Measurements from ENCODE around the gene FBXW11. TPM values are rescaled to one million over a fixed set of nuclear protein-coding genes. Genes with fewer than 3 reads are reported as not detected.

FBXW11 gene
- total RNA-seq, 2 experiments from 2014 or later = 35.4 to 37.7 TPM

DNA sequence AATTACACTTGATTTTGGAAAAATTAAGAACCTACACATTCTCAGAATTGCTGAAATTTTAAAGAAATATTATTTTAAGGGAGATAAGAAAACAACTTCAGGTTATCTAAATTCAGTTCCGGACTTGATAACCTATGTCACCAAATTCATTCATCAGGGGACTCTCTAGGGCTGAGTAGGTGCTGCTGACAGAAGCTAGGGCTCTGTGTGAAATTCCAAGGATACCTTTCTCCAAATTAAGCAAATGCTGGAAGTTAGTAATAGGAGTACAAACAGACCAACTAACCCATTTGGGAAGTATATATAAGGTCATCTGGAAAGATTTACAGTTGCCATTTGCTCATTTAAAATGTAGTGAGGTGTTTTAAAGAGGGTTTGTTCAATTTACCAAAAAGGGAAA, 136.5 kb downstream of the FBXW11 start:
- H3K27ac Mint-ChIP-seq = no peak overlapping the region
- DNase-seq = no peak
- no peaks in the 10 kb centered on the region for H3K27me3 Mint-ChIP-seq
- H3K36me3 Mint-ChIP-seq = peaks cover 19% of the 10 kb centered on the region
- POLR2A ChIA-PET = no interaction called here
- no peak for ATAC-seq (ENCODE audit: low read depth)
- H3K4me1 Mint-ChIP-seq = peaks cover 4% of the 10 kb centered on the region
- H3K4me3 Mint-ChIP-seq = no peak overlapping the region
- no peaks in the 10 kb centered on the region for H3K9me3 Mint-ChIP-seq

DNA sequence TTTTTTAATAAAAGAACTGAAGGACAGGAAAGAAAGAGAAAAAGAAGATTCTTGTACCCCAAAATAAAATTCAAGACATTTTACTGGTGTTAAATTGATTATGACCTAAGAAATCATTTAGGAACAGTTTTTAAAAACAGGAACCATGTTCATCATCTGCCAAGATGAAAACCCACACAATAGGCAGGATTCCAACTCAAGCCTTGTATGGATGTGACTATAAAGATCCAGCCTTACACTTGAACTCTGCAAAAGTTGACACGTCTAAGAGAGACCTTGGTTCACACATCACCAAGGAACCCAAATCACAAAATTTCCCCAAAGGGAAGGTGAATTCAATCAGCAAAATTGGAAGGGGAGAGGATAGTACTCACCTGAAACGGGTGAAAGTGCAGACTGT, 138.2 kb downstream of the FBXW11 start:
- Mint-ChIP-seq H3K36me3 (peaks cover 18% of the 10 kb centered on the region), H3K9me3 (no peaks in the 10 kb centered on the region), H3K27me3 (no peaks in the 10 kb centered on the region), H3K4me3 (no peak overlapping the region), H3K27ac (no peak overlapping the region), H3K4me1 (peaks cover 4% of the 10 kb centered on the region)
- ATAC-seq (ENCODE audit: low read depth) = no peak
- no peak for DNase-seq
- POLR2A ChIA-PET = no interaction called here

DNA sequence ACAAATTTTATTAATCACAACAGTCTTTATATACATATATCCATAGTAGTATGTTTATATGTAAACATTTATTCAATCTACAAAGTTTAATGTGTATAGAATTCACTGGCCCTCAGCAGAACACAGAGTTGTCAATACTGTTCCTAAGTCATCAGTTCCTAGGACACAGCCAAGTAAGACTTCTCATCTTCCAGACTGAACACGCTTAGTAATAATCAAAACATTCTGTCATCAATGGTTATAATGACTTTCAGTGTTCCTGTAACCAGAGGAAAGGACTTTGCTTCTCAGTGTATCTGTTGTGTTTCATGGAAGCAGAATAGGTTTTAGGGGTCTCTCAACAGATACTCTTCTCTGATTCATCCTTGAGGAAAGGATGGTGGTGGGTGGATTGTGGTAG, 138.7 kb downstream of the FBXW11 start:
- no peak for DNase-seq
- ATAC-seq (ENCODE audit: low read depth) = no peak
- Mint-ChIP-seq H3K27ac (no peak overlapping the region), H3K9me3 (no peaks in the 10 kb centered on the region), H3K4me1 (peaks cover 4% of the 10 kb centered on the region), H3K27me3 (no peaks in the 10 kb centered on the region), H3K36me3 (peaks cover 18% of the 10 kb centered on the region), H3K4me3 (no peak overlapping the region)
- POLR2A ChIA-PET = no interaction called here

DNA sequence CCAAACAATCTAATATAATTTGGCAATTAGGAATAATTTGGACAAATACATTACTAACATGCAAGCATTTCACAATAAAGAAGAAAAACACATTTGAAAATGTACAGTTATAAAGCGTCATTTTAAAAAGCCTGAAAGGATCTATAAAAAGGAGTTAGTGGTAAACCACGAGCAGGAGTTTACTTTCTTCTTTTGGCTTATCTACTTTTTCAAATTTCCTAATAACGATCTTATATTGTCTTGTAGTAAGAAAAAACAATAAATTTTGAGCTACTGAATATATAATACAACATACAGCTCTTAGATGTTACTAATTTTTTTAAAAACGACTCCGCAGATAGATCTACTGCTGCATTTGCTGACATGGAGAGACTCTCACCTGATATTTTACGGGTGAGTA, 141.0 kb downstream of the FBXW11 start:
- POLR2A ChIA-PET = no interaction called here
- no peak overlapping the region for H3K4me3 Mint-ChIP-seq
- ATAC-seq (ENCODE audit: low read depth) (no peak), DNase-seq (no peak)
- H3K27me3 Mint-ChIP-seq = no peaks in the 10 kb centered on the region
- H3K4me1 Mint-ChIP-seq = peaks cover 4% of the 10 kb centered on the region
- H3K27ac Mint-ChIP-seq = no peak overlapping the region
- H3K36me3 Mint-ChIP-seq = peaks cover 13% of the 10 kb centered on the region
- H3K9me3 Mint-ChIP-seq = no peaks in the 10 kb centered on the region

DNA sequence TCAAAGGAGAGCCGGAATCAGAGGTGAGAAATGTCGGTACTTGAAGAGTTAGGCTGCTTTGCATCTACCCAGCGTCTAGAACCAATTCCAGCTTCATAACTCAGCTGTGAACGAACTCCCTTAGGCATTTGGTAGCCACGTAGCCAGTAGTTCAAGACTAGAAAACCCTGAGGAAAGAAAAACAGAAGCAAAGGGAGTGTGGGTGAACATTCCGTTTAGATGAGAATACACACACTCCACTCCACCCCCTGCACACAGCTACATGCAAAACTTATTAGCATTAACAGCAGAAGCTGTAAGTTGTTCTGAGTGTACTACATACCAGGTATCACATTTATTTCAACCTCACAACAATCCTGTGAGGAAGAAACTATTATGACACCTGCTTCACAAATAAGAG, 142.5 kb downstream of the FBXW11 start:
- Mint-ChIP-seq H3K36me3 (peaks cover 14% of the 10 kb centered on the region), H3K4me3 (no peak overlapping the region), H3K27me3 (no peaks in the 10 kb centered on the region), H3K27ac (no peak overlapping the region), H3K4me1 (peaks cover 4% of the 10 kb centered on the region), H3K9me3 (no peaks in the 10 kb centered on the region)
- ATAC-seq (ENCODE audit: low read depth) (no peak), DNase-seq (no peak)
- POLR2A ChIA-PET = no interaction called here

DNA sequence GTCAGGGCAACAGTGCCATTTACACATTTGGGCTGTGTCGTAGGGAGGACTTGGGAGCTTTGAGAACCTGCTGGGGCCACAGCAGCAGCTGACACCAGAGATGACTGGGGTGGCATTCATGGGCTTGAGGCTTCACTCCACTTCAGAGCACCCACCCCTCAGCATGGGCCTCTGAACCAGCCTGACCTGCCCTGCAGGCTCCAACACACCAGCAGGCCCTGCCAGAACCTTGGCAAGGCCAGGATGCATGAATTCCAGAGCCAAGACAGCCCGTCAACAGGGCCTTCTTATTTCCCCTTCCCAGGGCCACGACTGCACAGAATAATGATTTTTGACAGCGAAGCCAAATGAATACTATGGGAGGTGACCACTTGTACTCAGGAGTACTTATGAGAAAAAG, 143.8 kb downstream of the FBXW11 start:
- no peaks in the 10 kb centered on the region for H3K9me3 Mint-ChIP-seq
- H3K36me3 Mint-ChIP-seq = peaks cover 8% of the 10 kb centered on the region
- DNase-seq = no peak
- H3K4me3 Mint-ChIP-seq = no peak overlapping the region
- H3K27me3 Mint-ChIP-seq = no peaks in the 10 kb centered on the region
- H3K27ac Mint-ChIP-seq = no peak overlapping the region
- no peak for ATAC-seq (ENCODE audit: low read depth)
- peaks cover 4% of the 10 kb centered on the region for H3K4me1 Mint-ChIP-seq
- POLR2A ChIA-PET = no interaction called here

DNA sequence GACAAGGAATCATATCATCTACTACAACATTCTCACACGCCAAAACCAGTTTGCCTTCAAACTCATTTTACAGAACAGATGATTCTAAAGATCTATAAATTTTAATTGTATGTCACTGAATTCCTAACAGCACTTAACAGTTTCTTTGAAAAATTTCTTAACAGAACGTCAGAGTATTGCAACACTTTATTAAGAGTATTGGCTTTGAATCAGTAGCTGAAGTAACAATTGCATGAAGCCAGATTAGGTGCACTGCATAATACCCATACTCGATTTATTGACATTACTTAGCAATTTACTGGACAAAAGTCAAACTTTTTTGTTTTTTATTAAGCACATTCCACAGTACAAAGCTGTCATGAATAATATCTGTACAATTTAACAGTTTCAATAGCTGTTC, 145.1 kb downstream of the FBXW11 start:
- no peaks in the 10 kb centered on the region for H3K27me3 Mint-ChIP-seq
- H3K27ac Mint-ChIP-seq = no peak overlapping the region
- POLR2A ChIA-PET = interaction anchor here (0.6 kb wide), 1 partner anchor 467 kb away, joined by 5 read pairs; no protein-coding TSS in a partner anchor
- peaks cover 5% of the 10 kb centered on the region for H3K36me3 Mint-ChIP-seq
- ATAC-seq (ENCODE audit: low read depth) = no peak
- no peak overlapping the region for H3K4me3 Mint-ChIP-seq
- peaks cover 5% of the 10 kb centered on the region for H3K4me1 Mint-ChIP-seq
- no peak for DNase-seq
- no peaks in the 10 kb centered on the region for H3K9me3 Mint-ChIP-seq

DNA sequence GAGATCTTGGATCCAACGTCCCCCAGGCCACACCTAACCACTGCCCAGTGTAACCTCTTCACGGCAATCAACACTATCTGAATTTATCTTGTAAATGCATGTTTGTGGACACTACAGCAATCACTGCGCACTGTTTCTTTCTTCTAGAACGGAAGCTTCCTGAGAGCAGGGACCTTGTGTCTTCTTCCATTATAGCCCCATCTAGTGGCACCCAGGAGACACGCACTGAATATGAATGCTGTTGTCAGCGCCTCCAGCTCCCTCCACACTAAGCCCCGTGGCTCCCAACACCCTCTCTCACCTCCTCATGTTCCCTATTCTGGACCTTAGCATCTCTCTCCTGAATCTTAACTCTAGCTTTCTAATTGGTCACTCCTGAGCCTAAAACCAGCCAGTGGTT, 148.1 kb downstream of the FBXW11 start:
- DNase-seq = no peak
- Mint-ChIP-seq H3K4me1 (peaks cover 10% of the 10 kb centered on the region), H3K36me3 (peaks cover 3% of the 10 kb centered on the region), H3K27ac (no peak overlapping the region), H3K27me3 (no peaks in the 10 kb centered on the region), H3K9me3 (no peaks in the 10 kb centered on the region), H3K4me3 (no peak overlapping the region)
- POLR2A ChIA-PET = no interaction called here
- ATAC-seq (ENCODE audit: low read depth) = no peak

DNA sequence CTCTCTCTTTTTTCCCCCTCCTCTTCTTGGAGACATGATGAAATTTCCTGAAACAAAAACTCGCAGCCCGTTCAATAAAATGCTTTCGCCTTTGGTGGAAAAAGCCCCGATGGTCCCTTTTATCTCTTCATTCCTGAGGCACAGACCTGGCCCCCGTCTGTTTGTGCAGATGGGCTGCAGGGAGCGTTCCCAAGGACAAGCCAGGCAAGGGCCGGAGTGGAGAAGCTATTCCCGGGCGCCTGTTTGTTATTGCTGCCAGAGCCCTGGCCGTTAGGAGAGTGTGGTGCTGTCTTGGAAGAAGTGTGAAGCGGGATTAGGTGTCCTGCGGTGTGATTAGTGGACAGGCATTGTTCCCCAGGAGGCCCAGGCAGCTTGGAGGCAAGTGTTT, 149.0 kb downstream of the FBXW11 start:
- DNase-seq (no peak), ATAC-seq (ENCODE audit: low read depth) (no peak)
- Mint-ChIP-seq H3K36me3 (peaks cover 3% of the 10 kb centered on the region), H3K4me3 (no peak overlapping the region), H3K9me3 (no peaks in the 10 kb centered on the region), H3K4me1 (peaks cover 10% of the 10 kb centered on the region), H3K27me3 (no peaks in the 10 kb centered on the region), H3K27ac (no peak overlapping the region)
- POLR2A ChIA-PET = no interaction called here

DNA sequence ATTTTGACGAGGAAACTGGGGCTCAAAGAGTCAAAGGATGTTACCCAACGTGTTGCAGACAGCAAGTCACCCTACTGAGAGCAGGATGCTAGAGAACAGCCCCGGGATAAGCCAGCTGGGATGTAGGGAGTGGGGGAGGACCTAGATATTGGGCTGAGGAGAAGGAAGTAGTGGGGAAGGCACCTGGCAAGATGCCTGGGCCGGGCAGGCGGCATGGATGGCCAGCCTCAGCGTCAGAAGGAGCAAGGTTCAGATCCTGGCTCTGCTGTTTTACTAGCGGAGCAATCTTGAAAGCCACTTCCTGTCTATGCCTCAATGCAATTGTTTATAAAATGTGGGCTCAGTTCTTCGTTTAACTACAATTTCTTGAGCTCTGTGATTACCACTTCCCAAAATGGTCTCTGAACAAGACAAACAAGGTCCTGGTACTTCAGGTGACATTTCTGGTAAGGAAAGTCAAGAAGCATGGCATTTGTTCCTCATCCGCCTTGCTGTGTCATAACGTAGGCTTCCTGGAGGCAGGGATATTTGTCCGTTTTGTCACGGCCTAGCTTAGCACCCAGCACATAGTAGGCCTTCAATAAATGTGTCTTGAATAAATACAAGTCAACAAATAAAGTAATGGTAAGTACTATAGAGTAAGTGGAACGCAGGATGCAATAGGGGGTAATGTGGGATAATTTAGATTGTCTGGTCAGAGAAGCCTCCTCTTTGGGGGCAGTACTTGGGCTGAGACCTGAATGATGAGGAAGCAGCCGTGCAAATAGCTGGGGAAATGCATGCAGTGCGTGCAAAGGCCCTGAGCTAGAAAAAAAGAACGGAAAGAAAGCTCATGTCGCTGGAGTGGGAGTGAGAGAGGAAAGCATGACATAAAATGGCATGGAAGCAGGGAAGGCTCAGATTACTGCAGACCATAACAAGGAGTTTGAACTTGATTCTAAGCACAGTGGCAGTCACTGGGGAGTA, 150.4 kb downstream of the FBXW11 start:
- ATAC-seq (ENCODE audit: low read depth) (peak; percentile 65), DNase-seq (peak; percentile 37)
- H3K27me3 Mint-ChIP-seq = no peaks in the 10 kb centered on the region
- H3K4me1 Mint-ChIP-seq = peaks cover 10% of the 10 kb centered on the region
- peaks cover 3% of the 10 kb centered on the region for H3K36me3 Mint-ChIP-seq
- H3K9me3 Mint-ChIP-seq = no peaks in the 10 kb centered on the region
- peak overlapping the region; percentile 49 for H3K27ac Mint-ChIP-seq
- POLR2A ChIA-PET = no interaction called here
- peak overlapping the region; percentile 5 for H3K4me3 Mint-ChIP-seq

DNA sequence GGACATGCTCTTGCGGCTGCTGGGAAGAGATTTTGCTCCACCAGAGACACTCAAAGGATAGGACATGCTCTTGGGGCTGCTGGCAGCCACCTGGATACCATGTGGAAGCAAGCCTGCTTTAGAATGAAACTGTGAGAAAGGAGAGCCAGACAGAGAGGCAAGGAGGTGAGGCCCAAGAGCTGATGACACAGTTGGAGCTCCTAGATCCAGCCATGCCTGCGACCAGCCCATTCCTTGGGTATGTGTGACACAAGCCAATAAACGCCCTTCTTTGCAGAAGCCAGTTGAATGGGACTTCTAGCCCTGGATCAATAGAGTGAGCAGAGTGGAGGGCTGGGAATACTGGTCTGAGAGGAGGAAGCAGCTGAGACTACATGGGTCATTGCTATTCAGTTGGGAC, 151.2 kb downstream of the FBXW11 start:
- Mint-ChIP-seq H3K4me3 (no peak overlapping the region), H3K27ac (no peak overlapping the region), H3K4me1 (peaks cover 10% of the 10 kb centered on the region), H3K9me3 (no peaks in the 10 kb centered on the region), H3K27me3 (no peaks in the 10 kb centered on the region), H3K36me3 (peaks cover 3% of the 10 kb centered on the region)
- DNase-seq (no peak), ATAC-seq (ENCODE audit: low read depth) (no peak)
- POLR2A ChIA-PET = no interaction called here

DNA sequence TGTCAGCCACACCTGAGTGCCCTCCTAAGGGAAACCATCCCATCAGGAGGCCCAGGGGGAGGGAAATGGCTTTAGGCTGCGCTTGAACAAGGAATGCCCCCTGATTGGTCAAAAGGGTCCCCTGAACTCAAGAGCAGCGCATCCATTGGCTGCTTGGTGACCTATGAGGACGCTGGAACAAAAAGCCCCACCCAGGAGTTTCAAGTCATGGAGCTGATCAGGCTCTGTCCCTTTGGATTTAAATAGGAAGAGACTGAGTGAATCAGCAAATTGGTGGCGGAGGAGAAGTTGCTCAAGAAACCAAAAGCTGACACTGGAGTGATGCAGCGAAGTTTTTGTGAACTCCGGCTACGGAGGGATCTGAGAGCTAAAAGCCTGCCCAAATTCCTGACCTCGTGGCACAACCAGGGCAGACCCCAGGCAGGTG, 154.2 kb downstream of the FBXW11 start:
- Mint-ChIP-seq H3K9me3 (no peaks in the 10 kb centered on the region), H3K4me3 (no peak overlapping the region), H3K27me3 (no peaks in the 10 kb centered on the region), H3K4me1 (peaks cover 10% of the 10 kb centered on the region), H3K27ac (no peak overlapping the region), H3K36me3 (peaks cover 2% of the 10 kb centered on the region)
- DNase-seq = no peak
- POLR2A ChIA-PET = interaction anchor here (0.5 kb wide), 1 partner anchor 458 kb away, joined by 4 read pairs; no protein-coding TSS in a partner anchor
- ATAC-seq (ENCODE audit: low read depth) = no peak

DNA sequence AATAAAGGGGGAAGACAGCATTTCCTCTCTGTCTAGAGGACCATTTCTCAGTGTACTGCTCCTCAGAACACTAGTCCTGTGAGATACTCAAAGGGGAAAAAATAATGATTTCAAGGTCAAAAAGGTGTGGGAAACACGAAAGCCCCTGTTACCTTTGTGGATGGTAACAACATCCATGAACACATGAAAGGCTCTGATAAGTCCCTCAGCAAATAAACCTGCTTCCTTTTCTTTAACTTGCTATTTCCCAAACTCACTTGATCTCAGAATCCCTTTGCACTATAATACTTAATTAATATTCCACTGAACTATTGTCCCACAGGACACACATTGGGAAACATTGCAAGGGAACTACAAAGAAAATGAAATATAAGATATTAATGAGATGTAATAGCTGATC, 155.2 kb downstream of the FBXW11 start:
- POLR2A ChIA-PET = no interaction called here

DNA sequence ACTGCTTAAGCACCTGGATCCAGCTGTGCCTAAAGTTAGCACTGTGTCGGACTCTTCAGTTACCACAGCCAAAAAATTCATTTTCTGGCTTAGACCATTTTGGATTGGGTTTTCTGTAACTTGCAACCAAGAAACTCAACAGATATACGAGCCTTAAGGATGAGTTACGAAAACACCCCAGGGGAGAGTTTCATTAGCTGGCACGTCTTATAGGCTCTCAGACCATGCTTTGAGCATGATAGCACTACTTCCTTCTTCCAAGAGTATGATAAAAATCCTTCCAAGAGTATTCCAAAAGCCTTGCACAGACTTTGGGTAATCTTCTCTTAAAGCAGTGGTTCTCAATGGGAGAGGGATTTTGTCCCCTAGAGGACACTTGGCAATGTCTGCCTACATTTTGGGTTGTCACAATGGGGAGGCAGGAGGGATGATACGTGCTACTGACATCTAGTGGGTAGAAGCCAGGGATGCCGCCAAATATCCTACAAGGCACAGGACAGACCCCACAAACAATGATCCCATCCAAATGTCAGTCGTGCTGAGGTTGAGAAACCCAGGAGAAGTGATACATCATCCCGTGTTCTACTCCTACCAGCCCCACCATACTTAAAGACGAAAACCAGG, 156.0 kb downstream of the FBXW11 start:
- no peaks in the 10 kb centered on the region for H3K4me1 Mint-ChIP-seq
- no peak overlapping the region for H3K27ac Mint-ChIP-seq
- no peak for DNase-seq
- no peaks in the 10 kb centered on the region for H3K9me3 Mint-ChIP-seq
- no peak overlapping the region for H3K4me3 Mint-ChIP-seq
- POLR2A ChIA-PET = no interaction called here
- no peaks in the 10 kb centered on the region for H3K27me3 Mint-ChIP-seq
- H3K36me3 Mint-ChIP-seq = no peaks in the 10 kb centered on the region
- no peak for ATAC-seq (ENCODE audit: low read depth)

More for the DNA sequence above, 155.2 kb downstream of the FBXW11 start:
- H3K36me3 Mint-ChIP-seq = no peaks in the 10 kb centered on the region
- no peaks in the 10 kb centered on the region for H3K9me3 Mint-ChIP-seq
- no peaks in the 10 kb centered on the region for H3K27me3 Mint-ChIP-seq
- H3K27ac Mint-ChIP-seq = no peak overlapping the region
- peaks cover 6% of the 10 kb centered on the region for H3K4me1 Mint-ChIP-seq
- no peak overlapping the region for H3K4me3 Mint-ChIP-seq
- DNase-seq (no peak), ATAC-seq (ENCODE audit: low read depth) (no peak)
